ENCODE results near the gene SLAMF9. TPM values are rescaled to one million over a fixed set of nuclear protein-coding genes. Genes with fewer than 3 reads are reported as not detected.

Gene SLAMF9
- total RNA-seq, 1 donor from 2014 or later = 0.43 TPM

DNA sequence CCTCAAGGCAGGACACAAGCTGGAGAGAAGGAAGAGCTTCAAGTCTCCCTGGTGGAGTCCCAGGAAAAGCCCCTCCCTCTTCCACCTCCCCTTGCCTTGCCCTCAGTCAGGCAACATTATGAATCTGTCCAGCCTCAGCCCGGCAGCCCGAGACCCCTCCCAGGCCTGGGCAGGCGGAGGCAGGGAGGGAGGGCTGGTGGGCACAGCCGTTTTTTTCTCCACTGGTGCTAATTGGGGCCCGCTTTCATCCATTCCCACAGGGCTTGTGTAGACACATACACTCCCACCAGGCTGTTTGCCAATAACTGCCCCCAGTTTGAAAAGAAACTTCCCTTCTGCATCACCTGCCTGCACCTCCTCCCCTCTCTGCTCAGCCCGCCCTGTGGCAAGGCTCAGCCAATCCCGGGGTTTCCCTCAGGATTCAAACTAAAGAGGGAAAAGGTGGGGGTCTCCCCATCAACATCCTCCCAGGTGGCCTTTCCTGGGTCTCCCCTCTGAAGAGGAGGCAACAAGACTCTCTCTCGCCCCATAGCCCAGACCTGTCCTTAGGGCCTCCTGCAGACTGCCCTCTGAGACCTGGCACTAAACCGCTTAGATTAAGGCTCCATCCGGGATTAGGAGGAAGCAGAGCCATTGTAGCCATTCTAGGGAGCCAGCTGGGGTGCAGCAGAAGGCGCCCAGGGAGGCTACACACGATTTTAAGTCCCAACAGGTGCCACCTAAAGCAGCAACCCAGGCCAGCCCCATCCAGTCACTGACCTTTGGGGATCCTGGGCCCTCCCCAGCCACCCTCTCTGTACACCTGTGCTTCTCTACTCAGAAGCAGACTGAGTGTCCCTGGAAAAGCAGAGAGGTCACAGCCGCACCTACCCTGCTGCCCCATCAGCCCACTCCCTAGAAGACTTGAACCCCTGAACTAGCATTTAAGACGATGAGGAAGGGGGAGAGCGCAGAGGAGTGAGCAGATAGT is 12.2 kb downstream of the SLAMF9 start:
- peaks cover 14% of the 10 kb centered on the region for H3K4me1 ChIP-seq (ENCODE audit: insufficient read depth, low read length)
- H3K36me3 ChIP-seq (ENCODE audit: insufficient read depth, low read length) = no peaks in the 10 kb centered on the region
- TF ChIP-seq EZH2 (IDR thresholded peaks at IDR 0.05; ENCODE audit: insufficient read depth, low read length) = no peak
- TF ChIP-seq, protein P1, sequence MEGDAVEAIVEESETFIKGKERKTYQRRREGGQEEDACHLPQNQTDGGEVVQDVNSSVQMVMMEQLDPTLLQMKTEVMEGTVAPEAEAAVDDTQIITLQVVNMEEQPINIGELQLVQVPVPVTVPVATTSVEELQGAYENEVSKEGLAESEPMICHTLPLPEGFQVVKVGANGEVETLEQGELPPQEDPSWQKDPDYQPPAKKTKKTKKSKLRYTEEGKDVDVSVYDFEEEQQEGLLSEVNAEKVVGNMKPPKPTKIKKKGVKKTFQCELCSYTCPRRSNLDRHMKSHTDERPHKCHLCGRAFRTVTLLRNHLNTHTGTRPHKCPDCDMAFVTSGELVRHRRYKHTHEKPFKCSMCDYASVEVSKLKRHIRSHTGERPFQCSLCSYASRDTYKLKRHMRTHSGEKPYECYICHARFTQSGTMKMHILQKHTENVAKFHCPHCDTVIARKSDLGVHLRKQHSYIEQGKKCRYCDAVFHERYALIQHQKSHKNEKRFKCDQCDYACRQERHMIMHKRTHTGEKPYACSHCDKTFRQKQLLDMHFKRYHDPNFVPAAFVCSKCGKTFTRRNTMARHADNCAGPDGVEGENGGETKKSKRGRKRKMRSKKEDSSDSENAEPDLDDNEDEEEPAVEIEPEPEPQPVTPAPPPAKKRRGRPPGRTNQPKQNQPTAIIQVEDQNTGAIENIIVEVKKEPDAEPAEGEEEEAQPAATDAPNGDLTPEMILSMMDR (IDR thresholded peaks at IDR 0.05; ENCODE audit: insufficient read depth, low read depth, low read length) = no peak
- no peak overlapping the region for H2AFZ ChIP-seq (ENCODE audit: low read depth, low read length)
- no peak overlapping the region for H3K4me2 ChIP-seq (ENCODE audit: low read length)
- peaks cover 51% of the 10 kb centered on the region for H3K27me3 Mint-ChIP-seq (ENCODE audit: low read depth, unreplicated experiment)
- no peak overlapping the region for H3K4me3 Mint-ChIP-seq (ENCODE audit: unreplicated experiment)
- no peaks in the 10 kb centered on the region for H3K9me3 Mint-ChIP-seq (ENCODE audit: unreplicated experiment)
- H3K27ac ChIP-seq (ENCODE audit: low read depth, low read length) = no peak overlapping the region
- DNase-seq (ENCODE audit: low read depth) (no peak), FAIRE-seq (no peak)
- no peak overlapping the region for H3K9ac ChIP-seq (ENCODE audit: low read length)
- peaks cover 17% of the 10 kb centered on the region for H3K27me3 ChIP-seq (ENCODE audit: insufficient read depth, low read length)
- H3K9me3 ChIP-seq (ENCODE audit: insufficient read depth, low read depth, low read length) = no peaks in the 10 kb centered on the region
- no peak overlapping the region for H3K27ac Mint-ChIP-seq (ENCODE audit: unreplicated experiment)
- H4K20me1 ChIP-seq (ENCODE audit: insufficient read depth, low read length) = no peaks in the 10 kb centered on the region
- no peak overlapping the region for H3K4me3 ChIP-seq (ENCODE audit: insufficient read depth, low read depth, low read length)
- no peaks in the 10 kb centered on the region for H3K36me3 Mint-ChIP-seq (ENCODE audit: low read depth, unreplicated experiment)
- H3K4me1 Mint-ChIP-seq (ENCODE audit: low read depth, unreplicated experiment) = peaks cover 5% of the 10 kb centered on the region
- no peaks in the 10 kb centered on the region for H3K79me2 ChIP-seq (ENCODE audit: insufficient read depth, low read length)

DNA sequence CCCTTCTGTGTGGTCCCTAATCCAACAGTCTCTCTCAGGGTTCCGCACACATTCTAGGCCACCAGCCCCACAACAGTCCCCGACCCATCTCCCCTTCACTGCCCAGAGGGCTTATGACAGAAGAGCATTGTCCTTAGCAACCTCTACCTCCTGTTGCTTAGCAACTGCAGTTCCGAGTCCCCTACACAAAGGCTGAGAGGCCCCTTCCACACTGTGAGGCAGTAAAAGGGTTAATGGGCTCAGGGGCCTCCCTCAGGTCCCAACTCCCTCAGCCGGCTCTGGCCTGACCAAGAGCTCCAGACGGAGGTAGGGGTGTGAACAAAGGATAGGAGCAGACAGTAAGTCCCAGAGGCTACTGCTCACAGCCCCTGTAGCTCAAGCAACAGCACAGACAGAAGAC is 12.9 kb downstream of the SLAMF9 start:
- Histone ChIP-seq H4K20me1 (ENCODE audit: insufficient read depth, low read length) (no peaks in the 10 kb centered on the region), H3K4me1 (ENCODE audit: insufficient read depth, low read length) (peaks cover 14% of the 10 kb centered on the region), H3K9me3 (ENCODE audit: insufficient read depth, low read depth, low read length) (no peaks in the 10 kb centered on the region), H3K27ac (ENCODE audit: low read depth, low read length) (no peak overlapping the region), H3K4me2 (ENCODE audit: low read length) (no peak overlapping the region), H3K27me3 (ENCODE audit: insufficient read depth, low read length) (peaks cover 17% of the 10 kb centered on the region), H3K4me3 (ENCODE audit: insufficient read depth, low read depth, low read length) (no peak overlapping the region), H3K36me3 (ENCODE audit: insufficient read depth, low read length) (no peaks in the 10 kb centered on the region), H2AFZ (ENCODE audit: low read depth, low read length) (no peak overlapping the region), H3K9ac (ENCODE audit: low read length) (no peak overlapping the region), H3K79me2 (ENCODE audit: insufficient read depth, low read length) (no peaks in the 10 kb centered on the region)
- Mint-ChIP-seq H3K27me3 (ENCODE audit: low read depth, unreplicated experiment) (peaks cover 51% of the 10 kb centered on the region), H3K27ac (ENCODE audit: unreplicated experiment) (peak overlapping the region; percentile 28), H3K36me3 (ENCODE audit: low read depth, unreplicated experiment) (no peaks in the 10 kb centered on the region), H3K4me3 (ENCODE audit: unreplicated experiment) (no peak overlapping the region), H3K4me1 (ENCODE audit: low read depth, unreplicated experiment) (peaks cover 5% of the 10 kb centered on the region), H3K9me3 (ENCODE audit: unreplicated experiment) (no peaks in the 10 kb centered on the region)
- no peak for DNase-seq (ENCODE audit: low read depth)
- no peak for TF ChIP-seq EZH2 (IDR thresholded peaks at IDR 0.05; ENCODE audit: insufficient read depth, low read length)
- TF ChIP-seq, protein P1 (IDR thresholded peaks at IDR 0.05; ENCODE audit: insufficient read depth, low read depth, low read length) = no peak
- no peak for FAIRE-seq

All from astrocyte (in vitro differentiated cells and primary cell).